ENCODE results near the gene BRD2. TPM values are rescaled to one million over a fixed set of nuclear protein-coding genes. Genes with fewer than 3 reads are reported as not detected.

Gene BRD2
- total and polyA plus RNA-seq, 2 donors (not counting 1 experiment from before 2014, with no cell fraction given), result 474 to 620 TPM

DNA sequence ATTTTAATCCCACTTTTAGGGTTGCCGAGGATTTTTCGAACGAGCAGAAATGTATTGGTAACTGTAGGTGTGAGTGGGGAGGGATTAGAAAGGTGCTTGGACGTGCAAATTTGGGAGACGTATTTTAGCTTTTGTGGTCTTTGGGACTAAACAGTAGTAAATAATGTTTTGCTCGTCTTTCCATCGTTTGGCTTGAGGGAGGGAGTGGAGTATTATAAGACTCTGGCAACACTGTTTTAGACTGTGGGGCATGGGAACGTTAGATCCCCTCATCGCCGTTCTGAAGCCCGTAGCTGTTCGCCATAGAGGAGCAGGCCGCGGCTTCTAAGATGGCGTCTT lies 2.8 kb downstream of the BRD2 start:
- ChIA-PET CTCF (interaction anchor here (0.6 to 28.4 kb wide), 19 partner anchors 8 to 281 kb away, joined by 3 to 822 read pairs (median 7); partner anchors contain the start of genes HLA-DMA, HLA-DMB, PSMB8 and TAP1), POLR2A (interaction anchor here (0.6 to 11.8 kb wide), 37 partner anchors 10 to 1265 kb away, joined by 3 to 349 read pairs (median 6); partner anchors contain the start of genes HLA-DMA, HLA-DMB, HLA-DPA1 and HLA-DPB1)
- Histone ChIP-seq H3K9ac (ENCODE audit: low read length) (peak overlapping the region; percentile 91), H3K4me3 (ENCODE audit: control extremely low read depth in 1 of 5, extremely low read depth in 1 of 5, insufficient read depth in 1 of 5, low read depth in 2 of 5, low read length in 4 of 5) (peak overlapping the region; percentile 68 to 100 (median 92)), H3K4me2 (replicated peaks; ENCODE audit: low read depth, low read length, poor library complexity, severe bottlenecking) (peak overlapping the region; percentile 88), H2AFZ (ENCODE audit: insufficient read depth, low read depth, low read length, poor library complexity, severe bottlenecking) (peak overlapping the region; percentile 48), H3K27me3 (replicated peaks in 1 of 4; ENCODE audit: control extremely low read depth in 1 of 4, control insufficient read depth in 3 of 4, insufficient read depth in 4 of 4, low read length in 3 of 4) (no peaks in the 10 kb centered on the region), H3K79me2 (ENCODE audit: control insufficient read depth, insufficient read depth, low read length) (peaks cover 65% of the 10 kb centered on the region), H4K20me1 (ENCODE audit: control insufficient read depth, insufficient read depth, low read length, poor library complexity, severe bottlenecking) (peaks cover 41% of the 10 kb centered on the region), H3K9me3 (ENCODE audit: control extremely low read depth in 1 of 3, control insufficient read depth in 2 of 3, insufficient read depth in 1 of 3, low read length in 2 of 3) (no peaks in the 10 kb centered on the region), H3K4me1 (ENCODE audit: control insufficient read depth in 2 of 2, insufficient read depth in 2 of 2, low read length in 2 of 2) (peaks cover 34 to 43% of the 10 kb centered on the region in 2 donors), H3K27ac (ENCODE audit: low read length in 2 of 2) (peak overlapping the region; percentile 96), H3K36me3 (replicated peaks in 1 of 2; ENCODE audit: control extremely low read depth in 1 of 2, control insufficient read depth in 1 of 2, extremely low read depth in 1 of 2, insufficient read depth in 2 of 2, low read length in 1 of 2) (peaks cover 0 to 30% of the 10 kb centered on the region in 2 experiments)
- intact Hi-C loops (cut with micrococcal nuclease), result loop anchor here (5.0 kb wide), 3 partner anchors 56 to 794 kb away; partner anchors contain the start of genes AGPAT1 and RNF5
- Mint-ChIP-seq H3K27me3 (no peaks in the 10 kb centered on the region), H3K4me3 (peak overlapping the region; percentile 96), H3K9me3 (ENCODE audit: insufficient read depth) (no peaks in the 10 kb centered on the region), H3K27ac (peak overlapping the region; percentile 99), H3K4me1 (peaks cover 37% of the 10 kb centered on the region)
- DNase-seq (no peak), ATAC-seq (ENCODE audit: low read depth) (no peak)
- TF ChIP-seq, protein P1, sequence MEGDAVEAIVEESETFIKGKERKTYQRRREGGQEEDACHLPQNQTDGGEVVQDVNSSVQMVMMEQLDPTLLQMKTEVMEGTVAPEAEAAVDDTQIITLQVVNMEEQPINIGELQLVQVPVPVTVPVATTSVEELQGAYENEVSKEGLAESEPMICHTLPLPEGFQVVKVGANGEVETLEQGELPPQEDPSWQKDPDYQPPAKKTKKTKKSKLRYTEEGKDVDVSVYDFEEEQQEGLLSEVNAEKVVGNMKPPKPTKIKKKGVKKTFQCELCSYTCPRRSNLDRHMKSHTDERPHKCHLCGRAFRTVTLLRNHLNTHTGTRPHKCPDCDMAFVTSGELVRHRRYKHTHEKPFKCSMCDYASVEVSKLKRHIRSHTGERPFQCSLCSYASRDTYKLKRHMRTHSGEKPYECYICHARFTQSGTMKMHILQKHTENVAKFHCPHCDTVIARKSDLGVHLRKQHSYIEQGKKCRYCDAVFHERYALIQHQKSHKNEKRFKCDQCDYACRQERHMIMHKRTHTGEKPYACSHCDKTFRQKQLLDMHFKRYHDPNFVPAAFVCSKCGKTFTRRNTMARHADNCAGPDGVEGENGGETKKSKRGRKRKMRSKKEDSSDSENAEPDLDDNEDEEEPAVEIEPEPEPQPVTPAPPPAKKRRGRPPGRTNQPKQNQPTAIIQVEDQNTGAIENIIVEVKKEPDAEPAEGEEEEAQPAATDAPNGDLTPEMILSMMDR (IDR thresholded peaks at IDR 0.05), result no peak
- no peak for TF ChIP-seq EZH2 (IDR thresholded peaks at IDR 0.05; ENCODE audit: borderline replicate concordance, insufficient read depth, low read depth, low read length, poor library complexity, severe bottlenecking)
- 2% methylated on average over 15 of the region's 15 CpGs for WGBS (ENCODE audit: insufficient coverage)

Measured in B cell (primary cell).